Progenitor cell of endocrine pancreas (in vitro differentiated cells): ENCODE data around the gene CNTROB. TPM values are rescaled to one million over a fixed set of nuclear protein-coding genes. Genes with fewer than 3 reads are reported as not detected.
A peak's percentile ranks its signal among the peaks of the same experiment; 100 is the strongest.

ENCODE experiments used
- DNase-seq: peaks from one replicate; pipeline ENCODE4 v3.0.0; 2021; ENCODE audit warnings: low spot score; ENCODE audit not compliant: unreplicated experiment
- H3K27ac Mint-ChIP-seq: 2 replicates; pipeline ENCODE4 v1.8.0; 2021; ENCODE audit warnings: mild to moderate bottlenecking, moderate library complexity, mixed read lengths
- H3K27me3 Mint-ChIP-seq: 2 replicates; pipeline ENCODE4 v1.8.0; 2021; ENCODE audit warnings: mixed read lengths
- H3K36me3 Mint-ChIP-seq: 2 replicates; pipeline ENCODE4 v1.8.0; 2022; ENCODE audit warnings: mixed read lengths; ENCODE audit not compliant: insufficient read depth
- H3K4me1 Mint-ChIP-seq: 2 replicates; pipeline ENCODE4 v1.8.0; 2021; ENCODE audit warnings: low read depth, mixed read lengths
- H3K4me3 Mint-ChIP-seq: 2 replicates; pipeline ENCODE4 v1.8.0; 2021; ENCODE audit warnings: low read depth, mild to moderate bottlenecking, moderate library complexity, mixed read lengths
- H3K9me3 Mint-ChIP-seq: 2 replicates; pipeline ENCODE4 v1.8.0; 2021; ENCODE audit warnings: low read depth, mixed read lengths
- CTCF ChIP-seq: fragments of 200-600 bp; sonication (generic); IDR thresholded peaks from one replicate; pipeline ENCODE4 v1.5.0; 2021; ENCODE audit warnings: antibody characterized with exemption, mild to moderate bottlenecking; ENCODE audit not compliant: unreplicated experiment
- total RNA-seq: library from RNA; stranded (reverse); gene quantifications from 2 replicates; pipeline ENCODE4 v1.2.1, GENCODE V29; 2021

The CNTROB gene
- total RNA-seq, 1 donor from 2014 or later, result 51.6 TPM

- Mint-ChIP-seq H3K4me3 (no peak overlapping the region), H3K27ac (no peak overlapping the region), H3K27me3 (peaks cover 5% of the 10 kb centered on the region), H3K36me3 (peaks cover 29% of the 10 kb centered on the region), H3K4me1 (peaks cover 6% of the 10 kb centered on the region), H3K9me3 (no peaks in the 10 kb centered on the region)
- TF ChIP-seq CTCF, result no peak
- DNase-seq, result no peak
Measured at GRCh38 chr17:7910711-7911110, 21.3 kb upstream of the CNTROB start.

GRCh38 chr17:7911116-7911515, 20.9 kb upstream of the CNTROB start:
- Mint-ChIP-seq H3K27me3 (peaks cover 5% of the 10 kb centered on the region), H3K4me1 (peaks cover 6% of the 10 kb centered on the region), H3K27ac (no peak overlapping the region), H3K4me3 (no peak overlapping the region), H3K9me3 (no peaks in the 10 kb centered on the region), H3K36me3 (peaks cover 27% of the 10 kb centered on the region)
- no peak for DNase-seq
- no peak for TF ChIP-seq CTCF

- Mint-ChIP-seq H3K36me3 (peaks cover 20% of the 10 kb centered on the region), H3K9me3 (no peaks in the 10 kb centered on the region), H3K27ac (peak overlapping the region; percentile 30), H3K4me3 (no peak overlapping the region), H3K4me1 (peaks cover 8% of the 10 kb centered on the region), H3K27me3 (peaks cover 17% of the 10 kb centered on the region)
- TF ChIP-seq CTCF, result peak; percentile 74
- no peak for DNase-seq
Measured at GRCh38 chr17:7912927-7913524, 19.0 kb upstream of the CNTROB start.

GRCh38 chr17:7915179-7915610, 16.8 kb upstream of the CNTROB start:
- no peaks in the 10 kb centered on the region for H3K9me3 Mint-ChIP-seq
- no peak for DNase-seq
- peak overlapping the region; percentile 79 for H3K4me3 Mint-ChIP-seq
- peak overlapping the region; percentile 92 for H3K27ac Mint-ChIP-seq
- H3K27me3 Mint-ChIP-seq, result peaks cover 24% of the 10 kb centered on the region
- peaks cover 11% of the 10 kb centered on the region for H3K36me3 Mint-ChIP-seq
- H3K4me1 Mint-ChIP-seq, result peaks cover 8% of the 10 kb centered on the region
- no peak for TF ChIP-seq CTCF

- H3K9me3 Mint-ChIP-seq, result no peaks in the 10 kb centered on the region
- no peak for TF ChIP-seq CTCF
- peak within 1 kb of the TSS; percentile 92 for H3K27ac Mint-ChIP-seq
- peaks cover 27% of the 10 kb centered on the region for H3K27me3 Mint-ChIP-seq
- DNase-seq, result peak; percentile 63
- peak within 1 kb of the TSS; percentile 79 for H3K4me3 Mint-ChIP-seq
- peaks cover 6% of the 10 kb centered on the region for H3K36me3 Mint-ChIP-seq
- peaks cover 8% of the 10 kb centered on the region for H3K4me1 Mint-ChIP-seq
Measured at GRCh38 chr17:7915611-7916384, 16.2 kb upstream of the CNTROB start, which contains the start of gene RNF227. Gene RNF227, minus strand, starts transcription at chr17:7916289. Its CDS starts 94 bp downstream, at chr17:7916195.
